Duodenal mucosa (tissue), 2 donors: Measurements from ENCODE around the gene WNT6.
"Not testable (repeated sequence)": the region's sequence is repeated elsewhere in the genome, so short reads cannot be mapped to it uniquely, and the experiment has no call there.

Experiments
- H3K27ac ChIP-seq: one replicate; pipeline ENCODE4 v1.7.0; 2013; ENCODE audit warnings: low read depth, low read length
- H3K27me3 ChIP-seq, 2 donors: one replicate each; pipeline ENCODE4 v1.7.0; 2013; ENCODE audit warnings: low read length in 2 of 2, control low read depth in 1 of 2; ENCODE audit not compliant: insufficient read depth in 2 of 2, control insufficient read depth in 1 of 2
- H3K36me3 ChIP-seq, 2 donors: one replicate each; pipeline ENCODE4 v1.7.0; 2013; ENCODE audit warnings: low read length in 2 of 2, control low read depth in 1 of 2; ENCODE audit not compliant: insufficient read depth in 2 of 2, control insufficient read depth in 1 of 2
- H3K4me1 ChIP-seq, 2 donors: one replicate each; pipeline ENCODE4 v1.7.0; 2013; ENCODE audit warnings: low read length in 2 of 2, control low read depth in 1 of 2; ENCODE audit not compliant: insufficient read depth in 2 of 2, control insufficient read depth in 1 of 2
- H3K4me3 ChIP-seq, 2 donors: one replicate each; pipeline ENCODE4 v1.7.0; 2013; ENCODE audit warnings: low read length in 2 of 2, low read depth in 1 of 2
- H3K9ac ChIP-seq, 2 donors: one replicate each; pipeline ENCODE4 v1.7.0; 2013; ENCODE audit warnings: low read length in 2 of 2, low read depth in 1 of 2
- H3K9me3 ChIP-seq, 2 donors: one replicate each; pipeline ENCODE4 v1.7.0; 2013; ENCODE audit warnings: low read length in 2 of 2, control low read depth in 1 of 2; ENCODE audit not compliant: control insufficient read depth in 1 of 2

The WNT6 gene

DNA sequence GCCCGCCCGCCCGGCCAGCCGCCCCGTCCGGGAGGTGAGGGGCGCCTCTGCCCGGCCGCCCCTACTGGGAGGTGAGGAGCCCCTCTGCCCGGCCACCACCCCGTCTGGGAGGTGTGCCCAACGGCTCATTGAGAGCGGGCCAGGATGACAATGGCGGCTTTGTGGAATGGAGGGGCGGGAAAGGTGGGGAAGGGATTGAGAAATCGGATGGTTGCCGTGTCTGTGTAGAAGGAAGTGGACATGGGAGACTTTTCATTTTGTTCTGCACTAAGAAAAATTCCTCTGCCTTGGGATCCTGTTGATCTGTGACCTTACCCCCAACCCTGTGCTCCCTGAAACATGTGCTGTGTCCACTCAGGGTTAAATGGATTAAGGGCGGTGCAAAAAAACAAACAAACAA is 12.6 kb upstream of the WNT6 start:
- not testable (repeated sequence) for H3K27ac ChIP-seq

DNA sequence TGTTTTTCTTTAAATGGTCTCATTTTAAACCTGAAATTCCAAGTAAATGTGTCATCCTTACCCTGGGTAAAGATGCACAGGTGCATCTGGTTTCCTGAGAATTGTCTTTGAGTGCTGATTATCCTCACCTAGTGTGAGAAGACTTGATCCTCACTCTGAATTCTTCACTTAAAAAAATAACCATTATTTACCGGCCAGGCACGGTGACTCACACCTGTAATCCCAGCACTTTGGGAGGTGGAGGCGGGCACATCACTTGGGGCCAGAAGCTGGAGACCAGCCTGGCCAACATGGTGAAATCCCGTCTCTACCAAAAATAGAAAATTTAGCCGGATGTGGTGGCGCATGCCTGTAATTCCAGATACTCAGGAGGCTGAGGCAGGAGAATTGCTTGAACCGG is 9.9 kb upstream of the WNT6 start:
- no peak overlapping the region for H3K27ac ChIP-seq
- no peak overlapping the region for H3K4me3 ChIP-seq
- no peaks in the 10 kb centered on the region for H3K4me1 ChIP-seq
- H3K9me3 ChIP-seq: no peaks in the 10 kb centered on the region
- no peaks in the 10 kb centered on the region for H3K36me3 ChIP-seq
- H3K27me3 ChIP-seq: peaks cover 12 to 13% of the 10 kb centered on the region in 2 donors
- H3K9ac ChIP-seq: no peak overlapping the region

More for the DNA sequence above, 12.6 kb upstream of the WNT6 start:
- H3K4me3 ChIP-seq, H3K9ac ChIP-seq, H3K4me1 ChIP-seq, H3K9me3 ChIP-seq, H3K36me3 ChIP-seq, H3K27me3 ChIP-seq: not testable (repeated sequence)

DNA sequence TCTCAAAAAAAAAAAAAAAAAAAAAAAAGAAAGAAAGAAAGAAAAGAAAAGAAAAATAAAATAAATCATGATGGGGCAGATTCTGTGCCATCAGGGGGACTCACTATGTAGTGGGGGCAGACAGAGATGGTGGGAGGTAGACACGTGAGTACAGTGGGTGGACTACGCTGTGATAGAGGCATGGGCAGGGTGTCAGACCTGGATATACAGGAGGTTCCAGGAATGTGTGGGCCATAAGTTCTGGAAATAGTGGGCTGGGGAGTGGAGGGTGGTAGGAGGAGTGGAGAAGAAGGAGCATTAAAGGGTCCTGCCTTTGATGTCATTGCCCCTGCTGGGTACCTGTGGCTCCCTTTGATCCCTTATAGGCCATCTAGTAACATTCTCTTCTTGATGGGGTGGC is 8.8 kb upstream of the WNT6 start:
- H3K27ac ChIP-seq: no peak overlapping the region
- no peak overlapping the region for H3K9ac ChIP-seq
- H3K36me3 ChIP-seq: no peaks in the 10 kb centered on the region
- H3K27me3 ChIP-seq: peaks cover 18 to 22% of the 10 kb centered on the region in 2 donors
- no peak overlapping the region for H3K4me3 ChIP-seq
- no peaks in the 10 kb centered on the region for H3K4me1 ChIP-seq
- H3K9me3 ChIP-seq: no peaks in the 10 kb centered on the region

DNA sequence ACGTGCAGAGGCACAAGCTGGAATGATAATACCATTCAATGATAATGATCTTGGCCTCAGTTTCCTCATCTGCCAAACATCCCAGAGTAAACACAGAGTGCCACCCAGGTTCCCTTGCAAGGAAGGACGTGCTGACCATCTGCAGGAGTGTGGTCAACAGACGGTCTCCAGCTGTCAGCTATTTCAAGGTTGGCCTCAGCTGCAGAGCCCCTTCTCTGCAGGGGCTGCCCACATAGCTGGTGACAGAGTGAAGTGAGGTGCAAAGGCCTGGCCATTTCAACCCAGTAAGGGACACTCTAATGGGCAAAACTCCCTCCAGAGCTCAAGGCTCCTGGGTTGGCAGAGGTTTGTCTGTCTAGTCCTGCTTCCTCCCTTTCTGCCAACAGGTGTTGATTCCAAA is 8.3 kb upstream of the WNT6 start:
- no peak overlapping the region for H3K9ac ChIP-seq
- peaks cover 18 to 27% of the 10 kb centered on the region in 2 donors for H3K27me3 ChIP-seq
- H3K9me3 ChIP-seq: no peaks in the 10 kb centered on the region
- H3K36me3 ChIP-seq: no peaks in the 10 kb centered on the region
- H3K4me1 ChIP-seq: no peaks in the 10 kb centered on the region
- H3K4me3 ChIP-seq: no peak overlapping the region
- H3K27ac ChIP-seq: no peak overlapping the region

DNA sequence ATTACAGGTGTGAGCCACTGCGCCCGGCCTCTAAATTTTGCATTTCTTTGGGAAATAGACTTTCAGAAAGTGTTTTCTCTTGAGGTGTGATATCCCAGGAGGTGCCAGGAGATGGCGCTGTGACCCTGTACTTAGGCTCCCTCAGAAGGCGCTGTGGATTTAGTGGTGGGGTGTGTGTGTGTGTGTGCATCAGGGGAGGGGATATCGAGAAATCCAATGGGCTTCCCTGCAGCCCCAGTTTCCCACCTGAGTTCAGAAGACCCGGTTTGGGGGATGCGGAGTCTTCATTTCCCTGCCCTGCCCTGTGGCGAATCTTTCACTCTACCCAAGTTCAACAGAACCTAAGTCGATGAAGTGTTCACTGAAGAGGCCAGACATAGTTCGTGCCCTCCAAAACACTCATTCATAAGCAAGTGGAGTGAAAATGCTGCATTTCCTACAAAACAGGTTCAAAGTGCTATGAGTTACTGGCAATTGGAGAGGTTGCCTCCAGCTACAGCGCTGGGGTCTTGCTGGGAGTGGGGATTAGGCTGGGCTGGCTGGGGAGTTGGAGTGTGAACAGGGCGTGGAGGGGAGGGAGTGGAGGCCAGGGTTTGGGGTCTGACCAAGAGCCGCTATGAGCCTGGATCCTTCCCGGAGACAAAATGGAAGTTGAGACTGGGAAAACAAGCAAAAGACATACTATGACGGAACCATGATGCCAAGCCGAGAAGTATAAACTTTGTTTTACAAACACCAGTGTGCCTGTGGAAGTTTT is 6.5 kb upstream of the WNT6 start:
- Histone ChIP-seq H3K9ac (no peak overlapping the region), H3K4me3 (no peak overlapping the region), H3K27ac (no peak overlapping the region), H3K36me3 (no peaks in the 10 kb centered on the region), H3K4me1 (no peaks in the 10 kb centered on the region), H3K27me3 (peaks cover 27 to 34% of the 10 kb centered on the region in 2 donors), H3K9me3 (no peaks in the 10 kb centered on the region)

DNA sequence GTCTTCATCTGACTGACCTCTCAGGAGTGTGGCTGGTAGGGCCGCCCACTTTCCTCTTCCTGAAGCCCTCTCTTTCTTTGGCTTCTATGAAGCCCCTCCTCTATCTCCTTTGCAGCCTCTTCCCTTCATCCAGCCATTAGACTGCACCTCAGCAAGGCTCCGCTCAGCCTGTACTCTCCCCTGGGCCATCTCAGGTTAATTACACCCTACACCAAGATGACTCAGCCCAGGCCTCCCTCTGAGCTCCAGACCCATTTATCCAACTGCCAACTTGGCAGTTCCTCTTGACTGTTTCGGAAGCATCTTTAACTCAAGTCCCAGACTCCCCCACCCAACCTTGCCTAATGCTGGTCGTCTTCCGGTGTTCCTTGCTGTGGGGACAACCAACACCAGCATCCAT is 5.8 kb upstream of the WNT6 start:
- Histone ChIP-seq H3K9me3 (no peaks in the 10 kb centered on the region), H3K27me3 (peaks cover 34 to 41% of the 10 kb centered on the region in 2 donors), H3K27ac (no peak overlapping the region), H3K4me3 (no peak overlapping the region), H3K36me3 (no peaks in the 10 kb centered on the region), H3K4me1 (no peaks in the 10 kb centered on the region), H3K9ac (no peak overlapping the region)

DNA sequence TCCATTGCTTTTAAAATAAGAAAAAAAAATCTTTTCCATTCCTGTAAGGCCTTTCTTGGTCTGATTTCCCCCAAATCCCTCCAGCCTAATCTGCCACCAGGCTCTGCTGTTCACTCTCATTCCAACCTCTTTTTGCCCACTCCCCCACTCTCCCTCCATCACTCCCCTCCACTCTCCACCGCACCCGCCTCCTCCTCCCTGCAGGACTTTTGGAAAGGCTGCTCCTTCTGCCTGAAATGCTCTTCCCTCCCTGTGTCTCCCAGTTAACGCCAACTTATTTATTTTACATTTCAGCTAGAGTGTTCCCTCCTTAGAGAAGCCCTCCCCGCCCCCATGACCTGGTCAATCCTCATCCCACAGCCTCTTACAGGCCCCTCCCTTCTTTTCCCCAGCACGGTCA is 4.7 kb upstream of the WNT6 start:
- no peaks in the 10 kb centered on the region for H3K9me3 ChIP-seq
- no peak overlapping the region for H3K9ac ChIP-seq
- no peak overlapping the region for H3K4me3 ChIP-seq
- no peaks in the 10 kb centered on the region for H3K36me3 ChIP-seq
- peaks cover 41 to 46% of the 10 kb centered on the region in 2 donors for H3K27me3 ChIP-seq
- no peaks in the 10 kb centered on the region for H3K4me1 ChIP-seq
- H3K27ac ChIP-seq: no peak overlapping the region

DNA sequence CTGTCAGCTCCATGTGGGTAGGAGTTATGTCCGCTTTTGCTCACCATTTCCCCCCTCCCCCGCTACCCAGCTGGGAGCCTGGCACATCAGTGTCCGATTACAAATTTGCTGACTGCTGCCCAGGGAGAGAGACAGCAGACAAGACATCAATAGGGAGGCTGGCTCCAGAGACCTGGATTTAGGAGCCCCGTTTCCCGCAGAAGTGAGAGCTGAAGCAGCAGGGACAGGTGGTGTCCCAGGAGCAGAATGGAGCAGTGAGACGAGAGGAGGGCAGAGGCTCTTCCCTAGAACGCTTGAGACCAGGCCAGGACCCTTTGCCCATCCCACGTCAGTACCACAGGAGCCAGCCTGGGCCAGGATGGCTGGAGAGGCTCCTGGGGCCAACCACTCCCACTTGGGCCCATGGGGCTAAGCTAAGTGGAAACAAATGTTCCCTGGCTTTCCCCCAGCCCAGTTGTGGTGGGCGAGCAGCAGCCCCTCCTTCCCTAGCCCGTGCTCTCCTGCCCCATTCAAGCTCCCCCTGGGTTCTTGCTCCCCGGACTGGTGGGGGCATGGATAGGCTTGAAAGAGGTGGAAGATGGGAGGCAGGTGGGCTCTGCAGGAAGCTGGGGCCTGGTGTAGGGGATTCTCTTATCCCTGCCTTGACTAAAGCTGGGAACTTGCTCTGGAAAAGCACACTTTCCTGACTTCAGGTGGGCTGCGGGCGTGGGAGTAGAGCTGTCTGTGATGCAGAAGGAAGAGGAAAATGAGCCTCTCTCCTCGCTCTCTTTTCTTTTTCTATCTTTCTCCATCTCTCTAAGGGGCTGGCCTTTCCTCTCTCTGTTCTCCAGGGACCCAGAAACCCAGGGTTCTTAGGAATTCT is 4.1 kb upstream of the WNT6 start:
- Histone ChIP-seq H3K9ac (no peak overlapping the region), H3K27me3 (peaks cover 48 to 53% of the 10 kb centered on the region in 2 donors), H3K4me1 (peaks cover 0 to 7% of the 10 kb centered on the region in 2 donors), H3K36me3 (no peaks in the 10 kb centered on the region), H3K4me3 (no peak overlapping the region), H3K9me3 (no peaks in the 10 kb centered on the region), H3K27ac (no peak overlapping the region)

DNA sequence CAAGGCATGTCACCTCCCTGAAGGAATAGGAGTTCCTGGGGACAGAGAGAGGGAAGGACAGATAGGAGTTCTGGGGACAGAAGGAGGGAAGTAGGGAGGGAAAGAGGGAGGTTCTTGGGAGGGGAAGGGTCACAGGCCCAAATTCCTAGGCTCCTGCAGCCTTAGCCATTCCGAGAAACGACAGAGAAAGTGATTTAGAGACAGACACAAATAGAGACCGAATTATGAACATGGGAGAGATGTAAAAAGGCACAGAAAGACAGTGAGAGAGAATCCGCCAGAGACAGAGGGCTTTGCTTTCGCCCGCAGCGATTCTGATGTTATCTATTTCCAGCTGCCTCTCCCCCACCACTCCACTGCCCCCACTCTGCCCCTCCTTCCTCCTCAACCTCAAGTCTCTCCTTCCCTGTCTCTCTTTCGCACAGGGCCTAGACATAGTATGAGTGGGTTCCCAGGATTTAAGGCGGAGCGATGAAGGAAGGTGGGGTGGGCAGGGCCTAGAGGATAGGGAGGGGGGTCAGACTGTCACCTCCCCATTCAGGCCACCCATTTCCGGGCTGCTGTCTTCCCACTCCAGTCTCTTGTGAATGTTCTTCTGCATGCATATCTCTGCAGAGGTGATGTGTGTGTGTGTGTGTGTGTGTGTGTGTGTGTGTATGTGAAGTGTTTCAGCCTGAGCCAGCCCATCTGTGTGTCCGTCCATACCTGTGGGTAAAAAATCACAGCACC is 3.3 kb upstream of the WNT6 start:
- Histone ChIP-seq H3K9ac (no peak overlapping the region), H3K4me1 (peaks cover 0 to 7% of the 10 kb centered on the region in 2 donors), H3K9me3 (no peaks in the 10 kb centered on the region), H3K4me3 (no peak overlapping the region), H3K27ac (no peak overlapping the region), H3K27me3 (peaks cover 55 to 61% of the 10 kb centered on the region in 2 donors), H3K36me3 (no peaks in the 10 kb centered on the region)

DNA sequence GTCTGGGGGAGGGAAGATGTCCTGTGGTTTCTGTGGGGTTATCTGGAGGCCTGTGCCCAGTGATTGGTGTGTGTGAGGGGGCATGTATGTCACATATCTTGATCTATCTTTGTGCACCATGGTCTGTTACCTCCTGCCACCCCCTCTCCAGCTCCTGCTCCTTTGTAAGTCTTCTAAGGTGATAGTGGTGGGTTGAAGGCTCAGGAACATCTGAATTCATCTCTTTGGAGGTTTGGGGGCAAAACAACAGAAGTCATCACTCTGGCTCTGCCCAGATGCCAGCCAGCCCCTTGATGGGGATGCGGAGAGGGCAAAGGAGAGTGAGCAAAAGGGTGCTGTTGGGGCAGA is 2.7 kb upstream of the WNT6 start:
- H3K36me3 ChIP-seq: no peaks in the 10 kb centered on the region
- H3K27me3 ChIP-seq: peaks cover 61 to 66% of the 10 kb centered on the region in 2 donors
- no peaks in the 10 kb centered on the region for H3K9me3 ChIP-seq

More for the DNA sequence above, 2.7 kb upstream of the WNT6 start:
- H3K27ac ChIP-seq: no peak overlapping the region
- no peak overlapping the region for H3K4me3 ChIP-seq
- H3K4me1 ChIP-seq: peaks cover 0 to 7% of the 10 kb centered on the region in 2 donors
- no peak overlapping the region for H3K9ac ChIP-seq
